GM19043 (cell line): ENCODE measurements around the gene ALDOA.
"Not testable (repeated sequence)": the region's sequence is repeated elsewhere in the genome, so short reads cannot be mapped to it uniquely, and the experiment has no call there.

ENCODE experiments used
- ATAC-seq: cut with Tn5 transposase; IDR thresholded peaks from one replicate; pipeline ENCODE4 v1.9.1; 2021; ENCODE audit warnings: low read depth; ENCODE audit not compliant: unreplicated experiment

Gene ALDOA

DNA sequence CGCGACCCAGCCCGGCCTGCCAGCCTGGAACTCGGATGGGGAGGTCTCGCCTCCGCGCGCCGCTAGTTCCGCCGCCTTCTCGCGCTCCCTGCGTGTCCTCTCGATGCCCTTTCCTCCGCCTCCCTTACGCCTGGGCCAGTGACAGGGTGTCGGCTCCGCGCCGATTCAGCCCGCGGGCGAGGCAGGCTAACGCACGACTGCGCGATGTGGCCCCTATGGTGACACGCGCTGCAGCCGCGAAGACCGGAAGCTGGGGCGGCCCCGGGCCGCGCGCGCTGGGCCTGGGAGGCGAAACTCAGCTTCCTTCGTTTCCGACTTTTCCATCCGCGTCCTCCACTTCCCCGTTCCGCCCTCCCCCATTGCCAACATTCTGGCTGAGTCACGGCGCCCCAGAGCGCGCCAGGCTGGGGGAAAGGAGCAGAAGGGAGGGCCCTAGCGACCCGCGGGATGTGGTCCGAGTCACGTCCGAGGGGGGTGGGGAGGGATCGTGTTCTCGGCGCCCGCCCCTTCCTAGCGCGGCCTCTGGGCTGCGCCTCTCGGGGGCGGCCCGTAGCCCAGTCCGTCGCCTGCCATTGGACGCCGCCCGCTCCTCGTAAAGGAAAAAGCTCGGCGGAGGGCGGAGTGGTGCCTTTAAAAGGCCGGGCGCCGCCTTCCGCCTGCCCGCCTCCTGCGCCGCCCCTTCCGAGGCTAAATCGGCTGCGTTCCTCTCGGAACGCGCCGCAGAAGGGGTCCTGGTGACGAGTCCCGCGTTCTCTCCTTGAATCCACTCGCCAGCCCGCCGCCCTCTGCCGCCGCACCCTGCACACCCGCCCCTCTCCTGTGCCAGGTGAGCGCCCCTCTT is at the start of gene ALDOA:
TSS of gene ALDOA (plus strand) at position 659 of the 841 bp plus-strand sequence. CDS start 1,138 bp downstream, outside the sequence.
- peak; percentile 75 for ATAC-seq

DNA sequence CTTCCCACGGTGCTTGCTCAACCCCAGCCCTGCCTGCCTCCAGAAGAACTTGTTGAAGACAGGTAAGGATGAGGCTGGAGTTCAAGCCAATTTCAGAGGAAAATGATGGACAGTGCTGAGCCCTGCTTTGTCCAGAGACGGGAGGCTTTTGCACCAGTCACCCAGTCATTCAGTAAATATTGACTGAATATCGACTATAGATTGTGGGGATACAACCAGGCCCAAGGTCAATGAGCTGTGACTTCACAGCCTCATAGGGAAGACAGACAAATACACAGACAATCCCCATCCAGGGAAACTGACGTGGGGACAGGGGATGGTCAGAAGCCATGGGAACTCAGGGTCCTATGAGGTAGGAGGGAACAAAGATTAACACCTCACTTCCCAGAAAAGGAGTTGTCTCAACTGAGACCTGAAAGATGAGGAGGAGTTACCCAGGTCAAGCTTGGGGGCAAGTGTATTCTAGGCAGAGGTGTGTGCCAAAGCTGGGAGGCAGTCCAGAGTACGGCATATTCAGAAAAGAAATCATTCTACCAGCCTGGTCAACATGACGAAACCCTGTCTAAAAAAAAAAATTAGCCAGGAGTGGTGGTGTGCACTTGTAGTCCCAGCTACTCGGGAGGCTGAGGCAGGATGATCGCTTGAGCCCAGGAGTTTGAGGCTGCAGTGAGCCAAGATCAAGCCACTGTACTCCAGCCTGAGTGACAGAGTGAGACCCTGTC is 48.8 kb upstream of the ALDOA start:
- no peak for ATAC-seq

DNA sequence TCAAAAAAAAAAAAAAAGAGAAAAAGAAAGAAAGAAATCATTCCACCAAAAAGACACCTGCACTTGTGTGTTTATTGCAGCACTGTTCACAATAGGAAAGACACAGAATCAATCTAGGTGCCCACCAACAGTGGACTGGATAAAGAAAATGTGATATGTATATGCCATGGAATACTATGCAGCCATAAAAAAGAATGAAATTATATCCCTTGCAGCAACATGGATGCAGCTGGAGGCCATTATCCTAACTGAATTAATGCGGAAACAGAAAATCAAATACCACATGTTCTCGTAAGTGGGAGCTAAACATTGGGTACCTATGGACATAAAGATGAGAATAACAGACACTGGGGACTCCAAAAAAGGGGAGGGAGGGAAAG is 48.3 kb upstream of the ALDOA start:
- no peak for ATAC-seq

DNA sequence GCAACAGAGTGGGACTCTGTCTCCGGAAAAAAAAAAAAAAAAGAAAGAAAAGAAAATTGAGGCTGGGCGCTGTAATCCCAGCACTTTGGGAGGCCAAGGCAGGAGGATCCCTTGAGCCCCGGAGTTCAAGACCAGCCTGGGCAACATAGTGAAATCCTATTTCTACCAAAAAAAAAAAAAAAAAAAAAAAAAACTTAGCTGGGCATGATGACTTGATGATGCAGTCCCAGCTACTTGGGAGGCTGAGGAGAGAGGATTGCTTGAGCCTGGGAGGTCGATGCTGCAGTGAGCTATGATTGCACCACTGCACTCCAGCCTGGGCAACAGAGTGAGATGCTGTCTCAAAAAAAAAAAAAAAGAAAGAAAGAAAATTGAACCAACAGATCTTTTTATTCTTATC is 47.6 kb upstream of the ALDOA start:
- ATAC-seq: not testable (repeated sequence)

DNA sequence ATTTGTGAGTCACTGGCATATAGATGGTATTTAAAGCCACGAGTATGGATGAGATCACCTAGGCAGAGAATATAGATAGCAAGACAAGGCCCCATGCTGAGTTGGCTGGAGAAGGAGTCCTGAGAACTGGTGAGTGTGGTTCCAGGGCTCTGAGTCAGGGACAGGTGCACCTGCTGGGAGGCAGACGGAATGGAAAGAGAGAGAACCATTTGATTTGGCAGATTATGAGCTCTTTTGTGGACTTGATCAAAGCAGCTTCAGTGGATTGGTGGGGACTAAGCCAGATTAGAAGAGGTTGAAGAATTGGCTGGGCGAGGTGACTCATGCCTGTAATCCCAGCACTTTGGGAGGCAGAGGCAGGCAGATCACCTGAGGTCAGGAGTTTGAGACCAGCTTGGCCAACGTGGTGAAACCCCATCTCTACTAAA is 46.8 kb upstream of the ALDOA start:
- ATAC-seq: no peak

DNA sequence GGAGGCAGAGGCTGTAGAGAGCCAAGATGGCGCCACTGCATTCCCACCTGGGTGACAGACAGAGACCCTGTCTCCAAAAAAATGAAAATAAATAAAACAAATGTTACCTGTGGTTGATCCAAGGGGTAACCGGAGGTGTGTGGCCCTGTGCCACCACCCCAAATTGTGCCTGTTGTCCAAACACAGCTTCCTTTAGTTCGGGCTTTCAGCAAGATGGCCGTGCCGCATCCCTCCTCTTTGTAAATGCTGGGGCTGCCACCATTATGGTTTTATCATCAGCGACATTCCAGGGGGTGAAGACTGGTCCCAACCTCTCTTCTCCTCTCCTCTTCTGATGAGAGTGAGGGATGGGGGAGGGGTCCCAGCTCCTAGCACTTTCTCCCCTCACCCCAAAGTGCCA is 42.7 kb upstream of the ALDOA start, which contains the start of gene C16orf92:
TSS of gene C16orf92 (plus strand) at position 312 of the 400 bp plus-strand sequence. CDS start 143 bp downstream, outside the sequence.
- no peak for ATAC-seq

DNA sequence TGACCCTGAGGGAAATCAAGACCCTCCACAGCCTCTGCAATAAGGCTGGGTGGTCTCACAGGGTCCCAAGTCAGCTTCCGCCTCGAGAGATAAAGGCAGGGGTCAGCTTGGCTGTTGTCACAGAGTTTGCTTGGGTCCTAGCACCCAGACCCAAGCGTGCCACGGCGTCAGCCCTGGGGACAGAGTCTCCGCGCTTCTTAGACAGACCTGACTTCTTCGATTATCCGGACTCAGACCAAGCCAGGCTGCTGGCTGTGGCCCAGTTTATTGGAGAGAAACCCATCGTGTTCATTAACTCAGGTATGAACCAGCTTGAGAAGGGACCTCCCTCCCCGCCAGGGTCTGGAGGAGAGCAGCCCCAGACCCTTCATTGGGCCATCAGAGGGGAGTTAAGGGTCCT is 42.0 kb upstream of the ALDOA start:
- ATAC-seq: no peak

DNA sequence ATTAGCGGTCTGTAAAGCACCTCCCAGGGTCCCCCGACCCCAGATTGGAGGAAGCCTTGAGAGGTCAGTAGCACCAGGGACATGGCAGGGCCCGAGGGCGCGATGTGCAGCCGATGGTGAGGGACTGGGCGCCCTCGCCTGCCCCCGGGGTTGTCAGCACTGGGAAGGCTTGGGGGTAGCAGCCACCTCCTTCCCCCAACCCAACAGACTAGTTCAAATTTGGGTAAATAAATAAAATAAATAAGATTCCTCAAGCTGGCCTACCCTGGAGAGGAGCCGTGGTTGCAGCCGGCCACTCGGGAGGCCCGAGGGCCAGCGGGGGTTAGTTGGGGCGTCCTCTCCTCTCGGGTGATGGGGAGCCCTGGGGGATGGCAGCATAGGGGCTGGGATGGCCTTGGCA is 41.1 kb upstream of the ALDOA start:
- no peak for ATAC-seq

DNA sequence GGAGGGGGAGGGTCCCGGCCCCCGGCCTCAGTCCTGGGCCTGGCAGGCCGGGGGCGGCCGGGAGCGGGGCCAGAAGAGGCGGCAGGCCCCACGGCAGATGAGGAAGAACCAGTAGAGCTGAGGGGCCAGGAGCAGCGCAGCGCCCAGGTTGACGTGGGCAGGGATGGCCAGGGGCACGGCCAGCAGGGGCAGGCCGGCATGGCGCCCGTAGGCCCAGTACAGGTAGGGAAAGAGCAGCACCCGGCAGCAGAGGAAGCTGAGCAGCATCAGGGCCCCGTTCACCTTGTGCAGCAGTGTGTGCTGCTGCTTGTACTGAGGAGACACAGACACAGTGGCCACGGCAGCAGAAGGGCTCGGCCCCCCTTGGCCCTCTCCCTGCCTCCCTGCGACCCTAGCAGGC is 40.4 kb upstream of the ALDOA start:
- no peak for ATAC-seq

DNA sequence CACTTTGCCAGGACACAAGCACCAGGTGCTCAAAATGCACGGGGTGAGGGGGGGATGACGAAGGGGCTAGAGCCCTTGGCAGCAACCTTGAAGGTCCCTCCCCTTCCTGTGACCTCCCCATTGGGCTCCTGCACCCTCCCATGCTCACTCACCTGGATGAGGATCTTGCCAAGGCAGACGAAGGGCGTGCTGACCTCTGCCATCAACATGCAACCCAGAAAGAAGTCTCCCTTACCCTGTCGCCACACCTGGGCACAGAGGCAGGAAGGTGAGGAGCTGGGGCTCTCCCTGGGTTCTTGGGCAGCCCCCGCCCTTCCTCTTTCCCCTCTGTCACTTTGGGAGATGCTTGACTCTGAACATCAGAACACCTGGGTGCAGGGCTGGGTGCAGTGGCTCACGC is 40.0 kb upstream of the ALDOA start:
- no peak for ATAC-seq

DNA sequence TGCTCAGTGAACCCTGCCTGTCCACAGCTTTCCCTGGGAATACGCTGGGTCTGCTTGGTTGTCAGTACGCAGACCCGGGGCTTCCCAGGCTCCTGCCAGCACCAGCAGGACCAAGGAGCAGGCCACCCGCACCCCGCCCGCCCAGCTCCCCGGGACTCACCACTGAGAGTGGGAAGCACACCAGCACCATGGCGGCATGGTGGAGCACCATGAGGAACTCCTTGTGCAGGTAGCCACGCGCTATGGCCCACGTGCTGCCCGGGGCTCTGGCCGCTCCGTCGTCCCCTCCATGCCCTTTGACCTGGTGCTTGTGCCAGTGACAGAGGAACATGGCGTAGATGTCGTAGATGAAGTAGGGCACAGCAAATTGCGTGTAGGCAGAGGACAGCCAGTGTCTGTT is 39.1 kb upstream of the ALDOA start:
- ATAC-seq: no peak

DNA sequence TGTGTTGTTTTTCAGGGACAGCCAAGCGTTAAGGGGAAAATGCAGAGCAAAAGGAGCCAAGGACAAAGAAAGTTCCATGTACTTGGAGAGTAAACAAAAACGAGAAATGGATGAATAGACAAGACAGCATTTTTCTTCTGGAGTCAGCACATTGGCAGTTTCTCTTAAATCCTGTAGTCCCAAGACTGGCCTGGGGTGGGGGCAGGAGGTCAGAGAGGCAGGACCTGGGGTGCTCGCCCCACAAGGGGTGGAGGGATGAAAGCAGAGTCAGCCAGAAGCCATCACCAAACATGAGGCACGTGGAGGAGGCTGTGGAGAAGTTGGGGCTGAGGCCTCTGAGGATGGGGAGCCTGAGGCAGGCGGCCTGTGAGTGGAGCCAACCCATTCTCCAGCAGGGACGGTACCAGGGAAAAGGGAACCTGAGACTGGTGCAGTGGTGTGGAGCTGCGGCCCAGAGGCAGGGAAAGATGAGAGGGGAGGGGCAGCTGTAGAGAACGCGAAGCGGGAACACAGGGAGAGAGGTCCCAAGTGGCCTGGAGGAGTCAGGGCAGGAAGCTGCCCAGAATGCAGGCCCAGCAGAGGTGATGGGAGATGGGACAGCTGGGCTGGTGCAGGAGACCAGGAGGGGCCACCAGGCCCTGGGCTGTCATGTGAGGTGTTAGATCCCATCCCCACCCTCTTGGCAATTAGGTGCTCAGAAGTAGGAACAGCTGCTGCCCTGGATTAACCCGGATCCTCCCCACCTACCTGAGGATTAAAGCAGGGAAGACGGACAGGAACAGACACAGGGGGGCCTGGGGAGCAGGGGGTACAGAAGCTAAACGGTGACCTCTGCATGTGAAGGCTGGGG is 37.7 kb upstream of the ALDOA start:
- ATAC-seq: no peak

DNA sequence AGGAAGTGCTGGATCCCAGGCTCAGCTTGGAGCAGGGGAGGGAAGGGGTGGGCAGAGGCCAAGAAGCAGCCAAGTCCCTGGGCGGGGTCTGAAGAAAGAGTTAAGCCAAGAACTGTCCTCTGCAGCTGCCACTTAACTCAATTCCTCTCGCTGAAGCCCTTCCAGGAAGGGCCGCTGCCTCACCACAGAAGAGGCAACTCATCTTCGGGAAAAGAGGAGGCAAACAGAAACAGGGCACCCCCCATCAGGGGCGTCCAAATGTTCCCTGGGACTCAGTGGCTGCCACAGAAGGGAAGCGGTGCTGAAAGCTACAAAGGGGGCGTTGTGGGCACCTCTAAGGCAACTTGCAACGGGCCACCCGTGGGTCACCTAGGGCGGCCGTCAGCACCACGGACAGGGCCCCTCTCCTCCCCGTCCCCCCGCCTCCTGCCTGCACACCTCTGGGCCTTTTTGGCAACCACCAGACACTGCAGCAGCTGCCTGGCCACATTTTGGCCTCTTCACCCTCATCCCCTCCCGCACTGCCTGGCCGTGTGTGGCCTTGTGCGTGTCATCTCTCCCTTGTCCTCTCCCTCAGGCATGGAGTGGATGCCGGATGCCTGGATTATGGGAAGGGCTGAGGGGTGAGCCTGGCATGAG is 37.0 kb upstream of the ALDOA start:
- no peak for ATAC-seq

DNA sequence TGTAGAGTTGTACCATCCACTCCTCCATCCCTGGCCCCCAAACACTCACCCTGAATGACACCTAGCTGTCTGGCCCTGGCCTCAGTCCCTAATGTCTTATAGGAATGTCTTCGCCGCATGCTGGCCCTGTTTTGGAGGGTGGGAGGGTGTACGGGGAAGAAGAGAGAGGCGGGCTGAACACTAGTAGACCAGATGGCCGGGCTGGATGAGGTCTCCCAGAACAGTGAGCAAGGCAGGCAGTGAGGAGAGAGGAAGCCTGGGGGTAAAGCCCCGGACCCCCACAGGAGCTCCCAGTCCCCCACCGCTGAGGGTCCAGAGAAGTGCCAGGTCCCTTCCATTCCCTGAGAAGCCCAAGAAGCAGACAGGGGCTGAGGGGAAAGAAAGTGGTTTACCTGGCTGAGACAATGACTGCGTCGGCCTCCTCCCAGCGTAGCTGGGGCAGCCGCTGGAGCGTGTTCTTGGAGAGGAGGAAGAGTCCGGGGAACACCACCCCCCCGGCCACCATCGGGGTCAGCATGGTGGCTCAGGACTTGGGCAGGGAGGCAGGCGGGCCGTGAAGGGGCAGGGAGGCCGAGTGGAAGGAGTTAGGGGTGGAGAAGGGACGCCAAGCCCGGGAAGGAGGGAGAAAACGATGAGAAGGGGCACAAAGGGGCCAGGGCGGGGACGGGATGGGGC is 35.4 kb upstream of the ALDOA start:
- no peak for ATAC-seq

DNA sequence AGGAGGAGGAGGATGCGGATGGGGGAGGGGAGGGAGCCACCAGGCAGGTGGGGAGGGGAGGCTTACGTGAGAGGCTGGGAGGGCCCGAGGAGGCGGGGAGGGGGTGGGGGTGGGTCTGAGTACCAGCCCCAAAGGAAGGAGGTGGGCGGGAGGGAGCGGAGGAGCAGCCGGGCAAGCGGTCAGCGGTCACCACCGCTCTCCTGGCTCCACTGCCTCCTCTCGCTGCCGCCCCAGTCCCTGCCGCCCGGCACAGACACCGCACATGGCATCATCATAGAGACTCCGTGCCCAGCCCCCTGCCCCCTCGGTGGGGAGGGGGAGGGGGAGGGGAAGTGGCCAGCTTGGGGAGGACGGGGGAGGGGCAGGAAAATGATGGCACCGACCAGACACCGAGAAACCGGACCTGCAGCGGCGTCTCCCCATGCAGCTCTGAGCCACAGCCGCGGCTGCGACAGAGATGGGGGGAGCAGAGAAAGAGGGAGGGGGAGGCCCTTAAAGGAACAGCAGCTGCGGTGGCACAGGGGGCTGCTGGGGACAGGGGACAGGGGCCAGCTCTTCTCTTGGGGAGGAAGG is 34.6 kb upstream of the ALDOA start, which contains the start of gene TLCD3B:
TSS of gene TLCD3B (minus strand) at position 431 of the 573 bp plus-strand sequence. CDS start 744 bp downstream, outside the sequence.
- ATAC-seq: no peak

DNA sequence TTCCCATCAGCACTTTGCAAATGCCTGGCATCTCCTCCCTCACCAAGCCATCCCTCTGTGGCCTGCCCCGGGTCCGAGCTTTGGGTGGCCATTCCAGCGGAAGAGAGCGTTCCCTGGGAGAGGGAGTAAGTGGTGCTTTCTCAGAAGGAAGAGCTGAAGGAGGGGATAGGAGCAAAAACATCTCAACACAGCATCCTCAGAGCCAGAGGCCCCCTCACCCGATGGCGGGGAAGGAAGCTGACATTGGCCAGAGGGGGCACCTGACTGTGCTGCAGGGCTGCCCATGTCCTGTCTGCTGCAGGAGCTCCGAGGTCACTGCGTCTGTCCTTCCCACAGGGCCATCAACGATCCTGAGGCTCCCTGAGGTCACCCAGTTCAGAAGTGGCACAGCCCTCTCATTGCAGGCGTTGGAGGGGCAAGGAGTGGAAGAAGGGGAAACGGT is 34.1 kb upstream of the ALDOA start:
- no peak for ATAC-seq

DNA sequence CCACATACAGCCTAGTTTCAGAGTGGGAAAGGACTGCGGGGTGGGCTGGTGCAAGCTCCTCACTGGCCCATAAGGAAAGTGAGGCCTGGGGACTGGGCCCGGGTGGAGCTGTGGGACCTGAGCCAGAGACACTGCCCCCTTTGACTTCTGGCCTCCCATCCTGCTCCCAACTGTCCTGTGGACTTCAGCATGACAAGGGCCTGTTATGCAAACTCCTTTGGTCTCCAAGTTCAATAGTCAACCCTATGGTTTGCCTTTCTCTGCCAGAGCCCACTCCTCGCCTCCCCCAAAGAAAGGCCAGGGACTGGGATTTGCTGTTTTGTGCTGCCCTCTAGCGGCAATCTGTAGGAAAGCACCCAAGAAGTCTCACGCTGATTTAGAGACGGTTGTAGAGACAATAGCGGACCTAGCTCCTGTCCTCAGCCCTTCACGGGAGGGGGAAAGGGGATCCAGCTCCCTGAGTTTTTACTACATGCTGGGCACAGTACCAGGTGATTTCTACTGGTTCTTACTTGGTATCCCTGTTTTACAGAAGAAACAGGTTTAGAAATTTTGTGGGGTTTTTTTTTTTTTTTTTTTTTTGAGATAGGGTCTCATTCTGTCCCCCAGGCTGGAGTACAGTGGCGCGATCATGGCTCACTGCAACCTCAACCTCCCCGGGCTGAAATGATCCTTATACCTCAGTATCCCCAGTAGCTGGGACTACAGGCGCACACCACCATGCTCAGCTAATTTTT is 33.3 kb upstream of the ALDOA start:
- ATAC-seq: no peak

DNA sequence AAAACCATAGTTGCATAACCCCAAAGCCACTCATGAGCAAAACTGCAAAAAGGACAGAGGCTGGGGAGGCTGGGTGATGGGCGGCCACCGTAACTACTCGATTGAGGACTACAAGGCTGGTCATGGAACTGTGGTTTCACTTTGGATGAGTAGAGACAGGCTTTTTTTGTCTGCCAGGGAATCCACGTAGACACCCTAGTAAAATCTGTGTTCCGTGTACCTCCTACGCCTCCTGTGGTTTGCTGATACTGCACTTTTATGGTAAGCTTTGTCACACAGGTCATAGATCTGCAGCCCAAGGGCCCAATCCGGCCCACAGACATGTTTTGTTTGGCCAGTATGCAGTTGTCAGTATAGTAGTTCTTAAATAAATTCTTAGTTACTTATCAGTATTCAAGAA is 32.3 kb upstream of the ALDOA start:
- no peak for ATAC-seq

DNA sequence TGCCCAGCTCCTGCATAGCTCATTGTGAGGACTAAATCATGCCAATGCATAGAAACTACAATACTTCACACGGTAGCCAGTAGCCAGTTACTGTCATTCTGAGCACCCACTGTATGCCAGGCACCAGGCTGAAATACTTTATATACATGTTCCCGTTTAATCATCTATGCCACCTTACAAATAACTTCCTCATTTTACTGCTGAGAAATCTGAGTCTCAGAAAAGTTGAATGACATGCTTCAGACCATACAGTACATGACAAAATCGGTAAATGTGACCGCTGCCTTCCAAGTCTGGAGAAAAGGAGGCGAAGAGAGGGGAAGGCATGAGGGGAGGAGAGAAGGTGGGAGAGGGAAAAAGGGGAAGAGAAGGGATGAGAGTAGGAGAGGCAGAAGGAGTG is 25.3 kb upstream of the ALDOA start:
- no peak for ATAC-seq
